GM12878 (cell line): Measurements from ENCODE around the gene SAMD3. TPM values are rescaled to one million over a fixed set of nuclear protein-coding genes. Genes with fewer than 3 reads are reported as not detected.

Experiments used
- ATF7 ChIP-seq: fragments of 450-650 bp; IDR thresholded peaks from 2 replicates; pipeline ENCODE4 v1.6.1; 2016; ENCODE audit warnings: low read depth, mild to moderate bottlenecking
- CHD2 ChIP-seq: IDR thresholded peaks from 2 replicates; pipeline ENCODE4 v1.6.1; 2011; ENCODE audit warnings: low read depth, low read length, improper control_type of control experiment, borderline replicate concordance
- CREM ChIP-seq: IDR thresholded peaks from 2 replicates; pipeline ENCODE4 v1.6.1; 2014; ENCODE audit warnings: antibody characterized with exemption, low read depth
- DPF2 ChIP-seq: fragments of 450-650 bp; IDR thresholded peaks from 2 replicates; pipeline ENCODE4 v1.6.1; 2017; ENCODE audit warnings: mild to moderate bottlenecking
- EED ChIP-seq: sonication (generic); IDR thresholded peaks from 2 replicates; pipeline ENCODE4 v1.6.1; 2016; ENCODE audit warnings: antibody characterized with exemption, low read depth
- EGR1 ChIP-seq, 2 experiments: IDR thresholded peaks; 1 replicate in 1 of 2; 2 replicates in 1 of 2; pipeline ENCODE4 v1.6.1; 2011 to 2012; ENCODE audit warnings: low read depth in 2 of 2, low read length in 2 of 2, borderline replicate concordance in 1 of 2, mild to moderate bottlenecking in 1 of 2, moderate library complexity in 1 of 2
- ESRRA ChIP-seq: IDR thresholded peaks from 2 replicates; pipeline ENCODE4 v1.6.1; 2012; ENCODE audit warnings: mild to moderate bottlenecking, low read length, improper control_type of control experiment
- FOXK2 ChIP-seq: fragments of 450-650 bp; IDR thresholded peaks from 2 replicates; pipeline ENCODE4 v1.6.1; 2017; ENCODE audit warnings: mild to moderate bottlenecking, moderate library complexity
- FOXM1 ChIP-seq: IDR thresholded peaks from 2 replicates; pipeline ENCODE4 v1.6.1; 2012; ENCODE audit warnings: low read depth, mild to moderate bottlenecking, inconsistent platforms, low read length, moderate library complexity
- HCFC1 ChIP-seq: fragments of 150-350 bp; IDR thresholded peaks from 2 replicates; pipeline ENCODE4 v1.6.1; 2014; ENCODE audit warnings: low read length
- HDAC2 ChIP-seq: fragments of 200-600 bp; sonication (generic); IDR thresholded peaks from 2 replicates; pipeline ENCODE4 v1.6.1; 2017
- IKZF2 ChIP-seq, 2 experiments: fragments of 450-650 bp; IDR thresholded peaks; 2 replicates each; pipeline ENCODE4 v1.6.1; 2017; ENCODE audit warnings: mild to moderate bottlenecking in 2 of 2, moderate library complexity in 2 of 2
- JUNB ChIP-seq: IDR thresholded peaks from 2 replicates; pipeline ENCODE4 v1.6.1; 2016; ENCODE audit warnings: antibody characterized with exemption, mild to moderate bottlenecking
- JUND ChIP-seq: IDR thresholded peaks from 2 replicates; pipeline ENCODE4 v1.6.1; 2012; ENCODE audit warnings: low read depth, mild to moderate bottlenecking, low read length, improper control_type of control experiment, moderate library complexity
- MYC ChIP-seq: IDR thresholded peaks from 2 replicates; pipeline ENCODE4 v1.6.1; 2011; ENCODE audit warnings: mild to moderate bottlenecking, low read length, moderate library complexity, inconsistent platforms; ENCODE audit not compliant: insufficient read depth, insufficient replicate concordance, insufficient read length, severe bottlenecking
- NFXL1 ChIP-seq: fragments of 450-650 bp; IDR thresholded peaks from 2 replicates; pipeline ENCODE4 v1.6.1; 2017; ENCODE audit warnings: antibody characterized with exemption, mild to moderate bottlenecking, borderline replicate concordance
- NRF1 ChIP-seq: conservative IDR thresholded peaks from 2 replicates; pipeline ENCODE4 v1.6.1; 2011; ENCODE audit warnings: mild to moderate bottlenecking, low read depth, low read length, improper control_type of control experiment
- PAX8 ChIP-seq: fragments of 450-650 bp; IDR thresholded peaks from 2 replicates; pipeline ENCODE4 v1.6.1; 2017; ENCODE audit warnings: mild to moderate bottlenecking, moderate library complexity
- POLR2AphosphoS2 ChIP-seq: IDR thresholded peaks from 2 replicates; pipeline ENCODE4 v1.6.1; 2011; ENCODE audit warnings: low read depth, mild to moderate bottlenecking, low read length, improper control_type of control experiment, moderate library complexity
- POLR2AphosphoS5 ChIP-seq: IDR thresholded peaks from 2 replicates; pipeline ENCODE4 v1.6.1; 2011; ENCODE audit warnings: mild to moderate bottlenecking, low read length, inconsistent platforms
- SMAD1 ChIP-seq: fragments of 450-650 bp; IDR thresholded peaks from 2 replicates; pipeline ENCODE4 v1.6.1; 2018; ENCODE audit warnings: mild to moderate bottlenecking, low read depth; ENCODE audit not compliant: partially characterized antibody
- SPI1 ChIP-seq: IDR thresholded peaks from 2 replicates; pipeline ENCODE4 v1.6.1; 2011; ENCODE audit warnings: low read depth, mild to moderate bottlenecking, low read length, moderate library complexity, borderline replicate concordance; ENCODE audit not compliant: insufficient read depth
- SREBF1 ChIP-seq: IDR thresholded peaks from 2 replicates; pipeline ENCODE4 v1.6.1; 2012; ENCODE audit warnings: mild to moderate bottlenecking, low read length
- WRNIP1 ChIP-seq: IDR thresholded peaks from 2 replicates; pipeline ENCODE4 v1.6.1; 2011; ENCODE audit warnings: low read depth, low read length, improper control_type of control experiment, borderline replicate concordance
- YBX1 ChIP-seq: fragments of 450-650 bp; IDR thresholded peaks from 2 replicates; pipeline ENCODE4 v1.6.1; 2016; ENCODE audit warnings: antibody characterized with exemption
- polyA plus RNA-seq, 11 experiments: library from polyadenylated mRNA; depleted of rRNA in 4 of 11; unstranded in 6 of 11; stranded (reverse) in 5 of 11; fragments of >200 nt; fragmentation: Nextera tagmentation in 4 of 11; fragmentation: Illumina TruSeq in 1 of 11; extraction: Ambion mirVana in 4 of 11; extraction: Trizol in 1 of 11; gene quantifications; 1 replicate in 1 of 11; 2 replicates in 10 of 11; pipeline versions ENCODE4 v1.2.1 to v1.2.3, GENCODE V29; 2011 to 2016; ENCODE audit warnings: inconsistent platforms in 2 of 11, missing spikeins in 2 of 11, low read depth in 1 of 11
- total RNA-seq, 4 experiments: library from RNA; depleted of rRNA in 3 of 4; stranded (reverse); fragments of >200 nt in 3 of 4; fragmentation: Illumina TruSeq in 1 of 4; extraction: Trizol in 1 of 4; gene quantifications; 2 replicates each; pipeline versions ENCODE4 v1.2.1 to v1.2.3, GENCODE V29; 2013 to 2021
- TF ChIP-seq, protein P1 (sequence below): fragments of 450-650 bp; IDR thresholded peaks from 2 replicates; pipeline ENCODE4 v1.6.1; 2018; ENCODE audit warnings: borderline replicate concordance, mild to moderate bottlenecking; ENCODE audit not compliant: partially characterized antibody
- TF ChIP-seq, protein P2 (sequence below): IDR thresholded peaks from 2 replicates; pipeline ENCODE4 v1.6.1; 2012; ENCODE audit warnings: low read length, inconsistent platforms
- TF ChIP-seq, protein P3 (sequence below): fragments of 450-650 bp; IDR thresholded peaks from 2 replicates; pipeline ENCODE4 v1.6.1; 2017; ENCODE audit warnings: mild to moderate bottlenecking

The SAMD3 gene
- total and polyA plus RNA-seq, 10 of the 15 experiments (the other 5 are each of a cell fraction or from before 2014, with no cell fraction given), result 0.04 to 2.3 (median 0.39) TPM; not detected in 2

DNA sequence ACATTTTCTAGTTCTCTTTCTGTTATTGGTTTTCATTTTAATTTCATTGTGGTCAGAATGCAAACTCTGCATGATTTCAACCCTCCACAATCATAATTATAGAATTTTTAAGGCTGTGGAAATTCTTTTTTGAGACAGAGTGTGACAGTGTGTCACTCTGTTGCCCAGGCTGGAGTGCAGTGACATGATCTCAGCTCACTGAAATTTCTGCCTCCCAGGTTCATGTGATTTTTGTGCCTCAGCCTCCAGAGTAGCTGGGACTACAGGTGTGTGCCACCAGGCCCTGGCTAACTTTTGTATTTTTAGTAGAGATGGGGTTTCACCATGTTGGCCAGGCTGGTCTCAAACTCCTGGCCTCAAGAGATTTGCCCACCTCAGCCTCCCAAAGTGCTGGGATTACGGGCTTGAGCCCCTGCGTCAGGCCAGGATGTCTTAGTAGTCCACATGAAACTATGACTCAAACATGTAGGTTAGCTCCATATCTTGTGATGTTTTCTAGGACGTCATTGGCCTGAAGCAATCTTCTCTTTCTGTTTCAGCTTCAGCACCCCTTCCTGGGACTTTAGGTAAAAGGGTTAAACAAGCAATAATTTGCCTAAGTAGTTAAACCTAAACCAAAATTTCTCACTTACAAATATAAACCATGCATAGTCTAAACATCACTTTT is 47.4 kb upstream of the SAMD3 start (continued):
- TF ChIP-seq, protein P1, sequence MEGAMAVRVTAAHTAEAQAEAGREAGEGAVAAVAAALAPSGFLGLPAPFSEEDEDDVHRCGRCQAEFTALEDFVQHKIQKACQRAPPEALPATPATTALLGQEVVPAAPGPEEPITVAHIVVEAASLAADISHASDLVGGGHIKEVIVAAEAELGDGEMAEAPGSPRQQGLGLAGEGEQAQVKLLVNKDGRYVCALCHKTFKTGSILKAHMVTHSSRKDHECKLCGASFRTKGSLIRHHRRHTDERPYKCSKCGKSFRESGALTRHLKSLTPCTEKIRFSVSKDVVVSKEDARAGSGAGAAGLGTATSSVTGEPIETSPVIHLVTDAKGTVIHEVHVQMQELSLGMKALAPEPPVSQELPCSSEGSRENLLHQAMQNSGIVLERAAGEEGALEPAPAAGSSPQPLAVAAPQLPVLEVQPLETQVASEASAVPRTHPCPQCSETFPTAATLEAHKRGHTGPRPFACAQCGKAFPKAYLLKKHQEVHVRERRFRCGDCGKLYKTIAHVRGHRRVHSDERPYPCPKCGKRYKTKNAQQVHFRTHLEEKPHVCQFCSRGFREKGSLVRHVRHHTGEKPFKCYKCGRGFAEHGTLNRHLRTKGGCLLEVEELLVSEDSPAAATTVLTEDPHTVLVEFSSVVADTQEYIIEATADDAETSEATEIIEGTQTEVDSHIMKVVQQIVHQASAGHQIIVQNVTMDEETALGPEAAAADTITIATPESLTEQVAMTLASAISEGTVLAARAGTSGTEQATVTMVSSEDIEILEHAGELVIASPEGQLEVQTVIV, result no peak
- TF ChIP-seq, protein P2, sequence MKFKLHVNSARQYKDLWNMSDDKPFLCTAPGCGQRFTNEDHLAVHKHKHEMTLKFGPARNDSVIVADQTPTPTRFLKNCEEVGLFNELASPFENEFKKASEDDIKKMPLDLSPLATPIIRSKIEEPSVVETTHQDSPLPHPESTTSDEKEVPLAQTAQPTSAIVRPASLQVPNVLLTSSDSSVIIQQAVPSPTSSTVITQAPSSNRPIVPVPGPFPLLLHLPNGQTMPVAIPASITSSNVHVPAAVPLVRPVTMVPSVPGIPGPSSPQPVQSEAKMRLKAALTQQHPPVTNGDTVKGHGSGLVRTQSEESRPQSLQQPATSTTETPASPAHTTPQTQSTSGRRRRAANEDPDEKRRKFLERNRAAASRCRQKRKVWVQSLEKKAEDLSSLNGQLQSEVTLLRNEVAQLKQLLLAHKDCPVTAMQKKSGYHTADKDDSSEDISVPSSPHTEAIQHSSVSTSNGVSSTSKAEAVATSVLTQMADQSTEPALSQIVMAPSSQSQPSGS, result peak; percentile 45; the same call in 1 of the 2 replicates
- TF ChIP-seq FOXK2 (no peak), SMAD1 (no peak), NRF1 (no peak), CHD2 (no peak), DPF2 (no peak), NFXL1 (no peak), ESRRA (no peak), SPI1 (no peak), CREM (peak; percentile 83), WRNIP1 (no peak), EGR1 (IDR thresholded peaks at IDR 0.05; ENCODE audit: borderline replicate concordance in 1 of 2, low read depth in 2 of 2, low read length in 2 of 2) (no peak), EED (peak; percentile 56), JUNB (peak; percentile 61), HDAC2 (no peak), POLR2AphosphoS5 (no peak), HCFC1 (no peak), JUND (no peak), IKZF2 (IDR thresholded peaks at IDR 0.05) (peak in 1 of 2 experiments; percentile 50; a peak in 3 of 4 replicates), POLR2AphosphoS2 (no peak), MYC (no peak), YBX1 (no peak), FOXM1 (no peak), ATF7 (peak; percentile 31; the same call in 1 of the 2 replicates), PAX8 (no peak), SREBF1 (no peak)
- TF ChIP-seq, protein P3, sequence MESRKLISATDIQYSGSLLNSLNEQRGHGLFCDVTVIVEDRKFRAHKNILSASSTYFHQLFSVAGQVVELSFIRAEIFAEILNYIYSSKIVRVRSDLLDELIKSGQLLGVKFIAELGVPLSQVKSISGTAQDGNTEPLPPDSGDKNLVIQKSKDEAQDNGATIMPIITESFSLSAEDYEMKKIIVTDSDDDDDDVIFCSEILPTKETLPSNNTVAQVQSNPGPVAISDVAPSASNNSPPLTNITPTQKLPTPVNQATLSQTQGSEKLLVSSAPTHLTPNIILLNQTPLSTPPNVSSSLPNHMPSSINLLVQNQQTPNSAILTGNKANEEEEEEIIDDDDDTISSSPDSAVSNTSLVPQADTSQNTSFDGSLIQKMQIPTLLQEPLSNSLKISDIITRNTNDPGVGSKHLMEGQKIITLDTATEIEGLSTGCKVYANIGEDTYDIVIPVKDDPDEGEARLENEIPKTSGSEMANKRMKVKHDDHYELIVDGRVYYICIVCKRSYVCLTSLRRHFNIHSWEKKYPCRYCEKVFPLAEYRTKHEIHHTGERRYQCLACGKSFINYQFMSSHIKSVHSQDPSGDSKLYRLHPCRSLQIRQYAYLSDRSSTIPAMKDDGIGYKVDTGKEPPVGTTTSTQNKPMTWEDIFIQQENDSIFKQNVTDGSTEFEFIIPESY, result no peak
